Measurements from ENCODE around the gene ZNHIT6.
"Not testable (repeated sequence)": the region's sequence is repeated elsewhere in the genome, so short reads cannot be mapped to it uniquely, and the experiment has no call there.

Gene ZNHIT6

DNA sequence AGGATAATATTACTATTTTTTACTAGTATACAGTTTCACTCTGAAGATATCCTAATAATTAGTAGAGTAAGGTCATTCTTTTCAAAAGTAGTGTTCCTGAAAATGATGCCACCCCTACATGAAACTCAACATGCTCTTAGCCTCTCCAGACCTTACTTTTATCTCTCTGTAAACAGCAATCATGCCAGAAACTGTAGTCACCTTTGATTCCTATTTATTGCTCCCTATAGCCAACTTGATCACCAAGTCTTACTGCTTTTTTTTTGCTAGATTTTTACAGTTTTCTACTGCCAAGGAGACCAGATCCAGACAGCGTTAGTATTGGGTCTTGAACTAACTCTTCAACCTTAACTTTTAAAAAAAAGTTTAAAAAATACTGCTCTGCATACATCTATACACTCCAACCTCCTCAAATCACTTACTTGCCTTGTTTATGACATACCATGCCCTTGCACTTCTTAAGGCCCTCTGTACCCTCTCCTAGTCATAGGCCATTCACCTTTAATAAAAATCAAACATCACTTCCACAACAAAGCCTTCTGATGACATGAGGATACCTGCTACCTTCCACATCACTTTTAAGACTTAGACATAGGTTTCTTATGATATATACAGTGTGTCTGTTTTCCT is 36.1 kb downstream of the ZNHIT6 start:
- DNase-seq (ENCODE audit: low spot score) (no peak), FAIRE-seq (no peak)

DNA sequence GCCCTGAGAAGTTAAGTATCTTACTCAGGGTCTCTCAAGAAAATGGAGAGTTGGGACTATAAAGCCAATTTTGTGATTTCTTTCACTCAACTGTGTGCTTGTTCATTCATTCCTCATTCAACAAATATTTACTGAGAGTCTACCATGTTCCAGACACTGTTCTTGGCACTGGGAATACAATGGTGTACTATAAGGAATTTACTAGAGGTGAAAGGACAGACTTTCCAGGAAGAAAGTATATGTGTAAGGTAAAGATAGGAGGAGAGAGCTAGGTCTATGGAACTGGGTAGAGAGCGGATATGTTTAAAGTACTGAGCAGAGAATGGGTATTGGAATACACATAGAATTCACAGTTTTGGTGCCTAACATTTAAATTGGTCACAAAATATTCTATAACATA is 42.3 kb downstream of the ZNHIT6 start:
- no peak for FAIRE-seq
- no peak for DNase-seq (ENCODE audit: low spot score)

DNA sequence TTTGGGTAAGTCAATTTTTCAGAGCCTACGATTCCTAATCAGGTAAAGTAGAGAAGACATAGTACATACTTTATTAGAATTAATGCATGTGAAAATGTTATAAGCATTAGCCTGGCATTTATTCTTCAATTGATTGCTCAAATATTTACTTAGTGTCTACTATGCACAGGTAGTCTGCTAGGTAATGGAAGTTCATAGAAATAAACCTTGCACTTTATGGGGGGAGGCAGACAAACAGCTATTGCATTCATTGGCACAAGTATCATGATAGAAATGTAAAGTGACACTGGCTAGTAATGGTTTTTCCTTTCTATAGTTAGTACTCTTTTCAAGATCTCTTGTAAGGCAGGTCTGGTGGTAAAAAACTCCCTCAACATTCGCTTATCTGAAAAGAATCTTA is 44.9 kb downstream of the ZNHIT6 start:
- DNase-seq (ENCODE audit: low spot score), result no peak
- FAIRE-seq, result no peak

DNA sequence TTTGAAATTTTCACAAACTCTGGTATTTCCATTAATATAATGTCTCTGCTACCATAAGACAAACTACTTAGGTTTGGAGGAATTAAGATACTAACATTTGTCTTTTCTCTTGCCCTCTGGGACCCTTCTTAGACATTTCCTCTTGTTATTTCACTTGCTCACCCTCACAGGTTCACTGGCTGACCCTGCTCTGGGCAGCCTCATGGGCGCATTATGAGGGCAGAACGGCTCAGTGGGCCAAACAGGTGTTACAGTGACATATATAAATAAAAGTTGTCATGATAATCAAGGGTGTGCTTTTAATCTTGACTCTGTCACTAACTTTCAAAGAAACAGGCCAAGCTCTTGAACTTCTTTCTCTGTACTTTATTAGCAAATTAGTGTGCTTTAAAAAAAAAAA is 46.5 kb downstream of the ZNHIT6 start:
- FAIRE-seq (no peak), DNase-seq (ENCODE audit: low spot score) (no peak)

DNA sequence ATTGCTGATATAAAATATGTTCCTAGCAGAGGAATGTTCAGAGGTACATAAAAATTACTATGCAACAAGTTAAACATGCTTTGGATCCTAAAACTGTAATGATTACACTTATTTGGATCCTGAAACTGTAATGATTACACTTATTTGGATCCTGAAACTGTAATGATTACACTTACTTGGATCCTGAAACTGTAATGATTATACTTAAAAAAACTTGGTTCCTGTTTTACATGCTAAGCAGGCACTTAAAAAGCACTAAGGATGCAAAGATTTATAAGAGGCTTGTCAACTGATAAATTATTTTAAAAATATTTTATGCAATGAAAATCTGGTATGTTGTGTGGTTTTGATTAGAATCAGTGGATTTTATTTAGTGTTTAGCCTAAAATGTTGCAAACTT is 47.7 kb downstream of the ZNHIT6 start:
- DNase-seq (ENCODE audit: low spot score), result no peak
- FAIRE-seq, result peak; percentile 52

DNA sequence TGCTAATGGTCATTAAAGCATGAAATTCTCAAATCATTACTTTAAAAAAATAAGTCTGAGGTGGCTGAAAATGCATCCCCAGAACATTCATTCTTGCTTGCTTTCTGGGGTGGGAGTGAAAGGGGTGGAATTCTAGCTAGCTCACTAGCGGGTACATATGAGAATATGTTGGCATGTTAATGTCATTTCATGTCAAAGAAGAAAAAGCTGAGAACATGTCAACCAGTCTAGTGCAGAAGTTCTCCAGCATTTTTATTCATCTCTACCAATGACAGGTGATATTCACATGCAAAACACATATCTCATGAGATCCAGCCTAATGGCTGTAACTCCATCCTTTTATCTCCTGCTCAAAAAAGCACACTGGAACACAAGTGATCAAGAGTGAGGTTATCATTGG is 49.1 kb downstream of the ZNHIT6 start:
- DNase-seq (ENCODE audit: low spot score), result no peak
- FAIRE-seq, result no peak

DNA sequence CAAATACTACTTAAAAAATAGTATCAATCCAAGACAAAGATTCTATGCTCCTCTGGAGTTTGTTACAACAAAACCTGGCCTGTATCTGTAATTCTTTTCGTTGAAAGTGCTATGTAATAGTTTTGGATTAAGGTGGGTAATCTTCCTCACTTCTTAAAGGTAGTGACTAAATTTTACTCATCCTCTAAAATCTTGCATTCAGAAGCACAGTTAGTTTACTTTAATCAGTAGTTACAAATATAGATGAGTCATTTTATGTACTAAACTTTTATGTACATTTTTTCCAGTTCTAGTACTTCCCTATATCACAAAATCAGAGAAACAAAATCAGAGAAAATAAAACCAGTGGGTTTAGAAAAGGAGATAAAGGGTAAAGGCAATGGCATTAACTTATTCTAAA is 51.3 kb downstream of the ZNHIT6 start:
- no peak for DNase-seq (ENCODE audit: low spot score)
- FAIRE-seq, result no peak

DNA sequence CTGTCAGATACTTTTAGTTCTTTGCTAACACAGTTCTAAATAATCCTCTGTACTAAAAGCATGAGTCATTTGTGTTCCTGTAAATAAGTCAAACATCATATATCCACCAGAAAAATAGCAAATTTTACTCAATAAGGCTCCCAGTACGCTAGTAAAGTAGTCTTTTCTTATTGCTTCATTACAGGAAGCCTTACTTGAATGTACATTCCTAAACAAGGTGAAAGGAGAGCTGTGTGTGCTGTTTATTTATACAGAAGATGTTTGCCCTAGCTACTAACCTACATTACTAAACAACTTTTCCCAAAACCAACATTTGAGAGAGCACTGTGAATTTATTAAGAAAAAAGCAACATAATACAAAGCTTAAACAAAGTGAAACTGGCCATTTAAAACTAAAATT is 52.0 kb downstream of the ZNHIT6 start:
- FAIRE-seq (no peak), DNase-seq (ENCODE audit: low spot score) (no peak)

DNA sequence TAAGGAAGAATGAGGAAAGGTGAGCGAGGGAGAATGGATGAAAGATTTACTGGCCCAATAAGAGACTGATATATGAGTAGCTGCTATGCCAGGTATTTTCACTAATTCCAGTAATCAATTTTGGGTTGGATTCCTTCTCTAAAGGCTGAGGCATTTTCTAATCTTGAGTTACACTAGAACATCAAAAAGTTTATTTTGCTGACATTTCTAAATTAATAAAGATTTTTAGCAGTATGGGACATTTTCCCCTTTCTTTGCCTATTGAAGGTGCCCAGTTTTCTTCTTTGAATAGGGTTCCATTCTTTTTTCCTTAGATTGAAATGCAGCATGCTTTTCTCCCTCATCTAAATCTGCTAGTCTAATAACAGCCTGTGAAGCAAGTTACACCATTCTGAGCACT is 52.9 kb downstream of the ZNHIT6 start:
- DNase-seq (ENCODE audit: low spot score), result no peak
- FAIRE-seq, result no peak

DNA sequence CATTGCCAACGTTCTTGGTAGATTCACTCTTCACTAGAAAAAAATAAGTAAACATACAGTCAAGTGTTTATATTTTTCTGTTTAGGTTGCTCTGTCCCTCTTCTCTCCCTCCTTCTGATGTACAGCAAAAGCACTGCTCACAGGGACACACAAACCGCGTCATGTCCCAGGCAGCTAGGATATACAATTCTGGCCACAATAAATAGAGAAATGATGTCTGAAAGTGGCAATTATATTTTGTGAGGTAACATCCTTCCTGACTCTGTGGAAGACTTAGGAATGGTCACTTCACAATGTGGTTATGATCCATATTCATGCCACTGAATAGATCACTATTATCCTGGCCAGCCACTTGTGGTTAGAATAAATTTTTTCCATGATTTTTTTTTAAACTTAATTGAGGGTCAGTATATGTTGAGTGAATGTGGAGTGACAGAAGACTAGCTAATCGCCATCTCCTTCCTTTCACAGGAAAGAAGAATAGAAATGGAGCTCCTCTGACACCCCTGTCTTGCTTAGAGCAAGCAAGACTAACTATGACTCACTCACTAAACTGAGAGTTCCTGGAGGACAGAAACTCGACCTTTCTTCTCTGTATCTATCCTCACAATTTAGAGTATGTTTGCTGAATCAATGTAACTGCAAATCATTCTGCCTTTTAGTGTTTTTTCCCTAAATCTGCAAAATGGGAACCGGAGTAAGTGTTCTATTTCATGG is 54.0 kb downstream of the ZNHIT6 start:
- peak; percentile 67 for FAIRE-seq

DNA sequence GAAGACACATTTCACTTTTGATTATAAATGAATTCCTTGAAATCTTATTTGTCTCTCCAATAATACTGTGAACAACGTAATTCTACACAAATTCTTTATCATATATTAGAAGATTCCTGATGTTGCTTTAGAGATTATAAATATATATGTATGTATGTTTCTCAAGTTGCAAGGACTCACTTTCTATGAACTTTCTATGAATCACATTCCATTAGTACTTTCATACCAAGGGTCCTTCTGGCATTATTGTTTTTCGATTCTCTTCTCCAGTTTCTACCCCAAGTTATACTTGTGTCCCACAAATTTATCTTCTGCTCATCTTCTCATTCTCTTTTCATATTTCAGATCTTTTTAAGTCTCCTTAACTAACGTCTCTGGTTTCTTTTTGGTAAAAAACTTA is 55.9 kb downstream of the ZNHIT6 start:
- DNase-seq (ENCODE audit: low spot score), result no peak
- FAIRE-seq, result no peak

More for the DNA sequence above, 54.0 kb downstream of the ZNHIT6 start:
- no peak for DNase-seq (ENCODE audit: low spot score)

DNA sequence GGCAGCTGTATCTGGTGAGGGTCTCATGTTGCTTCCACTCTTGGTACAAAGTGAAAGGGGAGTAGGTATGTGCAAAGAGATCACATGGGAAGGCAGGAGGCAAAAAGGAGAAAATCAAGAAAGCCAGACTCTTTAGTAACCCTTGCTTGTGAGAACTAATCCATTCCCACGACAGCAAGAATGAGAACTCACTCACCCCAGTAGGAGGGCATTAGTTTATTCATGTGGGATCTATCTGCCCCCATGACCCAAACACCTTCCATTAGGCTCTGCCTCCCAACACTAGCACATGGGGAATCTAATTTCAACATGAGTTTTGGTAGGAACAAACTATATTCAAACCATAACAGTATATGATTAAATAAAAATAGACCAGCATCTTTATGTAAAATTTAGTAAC is 57.6 kb downstream of the ZNHIT6 start:
- no peak for FAIRE-seq
- DNase-seq (ENCODE audit: low spot score), result no peak

DNA sequence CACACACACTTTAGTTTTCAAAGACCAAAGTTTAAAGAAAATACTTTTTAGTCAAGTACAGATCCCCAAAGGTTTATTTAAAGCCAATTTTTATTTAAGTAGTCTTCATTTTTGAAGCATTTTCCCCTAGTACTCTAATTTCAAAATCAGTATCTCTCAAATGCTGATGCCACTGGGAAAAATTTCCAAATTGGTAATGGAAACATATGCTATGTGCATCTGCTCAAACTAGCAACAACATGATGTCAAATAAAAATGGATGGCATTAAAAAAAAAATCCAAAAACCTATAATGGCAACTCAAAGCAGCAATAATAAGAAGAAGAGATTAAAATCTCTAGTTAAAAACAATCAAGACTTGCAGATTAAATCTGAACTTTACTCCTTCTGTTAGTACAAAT is 58.6 kb downstream of the ZNHIT6 start:
- FAIRE-seq (no peak), DNase-seq (ENCODE audit: low spot score) (no peak)

DNA sequence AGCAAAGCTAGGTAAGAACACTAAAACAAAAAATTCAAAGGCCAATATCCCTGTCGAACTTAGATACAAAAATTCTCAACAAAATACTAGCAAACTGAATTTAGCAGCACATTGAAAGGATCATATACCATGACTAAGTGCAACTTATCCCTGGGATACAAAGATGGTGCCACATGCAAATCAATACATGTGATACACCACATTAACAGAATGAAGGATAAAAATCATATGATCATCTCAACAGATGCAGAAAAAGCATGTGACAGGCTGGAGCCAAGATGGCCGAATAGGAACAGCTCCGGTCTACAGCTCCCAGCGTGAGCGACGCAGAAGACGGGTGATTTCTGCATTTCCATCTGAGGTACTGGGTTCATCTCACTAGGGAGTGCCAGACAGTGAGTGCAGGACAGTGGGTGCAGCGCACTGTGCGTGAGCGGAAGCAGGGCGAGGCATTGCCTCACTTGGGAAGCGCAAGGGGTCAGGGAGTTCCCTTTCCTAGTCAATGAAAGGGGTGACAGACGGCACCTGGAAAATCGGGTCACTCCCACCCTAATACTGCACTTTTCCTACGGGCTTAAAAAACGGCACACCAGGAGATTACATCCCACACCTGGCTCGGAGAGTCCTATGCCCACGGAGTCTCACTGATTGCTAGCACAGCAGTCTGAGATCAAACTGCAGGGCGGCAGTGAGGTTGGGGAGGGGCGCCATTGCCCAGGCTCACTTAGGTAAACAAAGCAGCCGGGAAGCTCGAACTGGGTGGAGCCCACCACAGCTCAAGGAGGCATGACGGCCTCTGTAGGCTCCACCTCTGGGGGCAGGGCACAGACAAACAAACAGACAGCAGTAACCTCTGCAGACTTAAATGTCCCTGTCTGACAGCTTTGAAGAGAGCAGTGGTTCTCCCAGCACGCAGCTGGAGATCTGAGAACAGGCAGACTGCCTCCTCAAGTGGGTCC is 66.4 kb downstream of the ZNHIT6 start:
- DNase-seq (ENCODE audit: low spot score); FAIRE-seq: not testable (repeated sequence)

DNA sequence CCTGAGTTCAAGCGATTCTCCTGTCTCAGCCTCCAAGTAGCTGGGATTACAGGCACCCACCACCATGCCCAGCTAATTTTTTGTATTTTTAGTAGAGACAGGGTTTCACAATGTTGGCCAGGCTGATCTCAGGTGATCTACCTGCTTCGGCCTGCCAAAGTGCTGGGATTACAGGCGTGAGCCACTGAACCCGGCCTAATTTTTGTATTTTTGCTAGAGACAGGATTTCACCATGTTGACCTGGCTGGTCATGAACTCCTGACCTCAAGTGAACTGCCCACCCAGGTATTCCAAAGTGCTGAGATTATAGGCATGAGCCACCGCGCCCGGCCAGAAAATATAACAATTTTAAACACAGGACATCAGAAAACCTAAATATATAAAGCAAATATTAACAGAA is 68.3 kb downstream of the ZNHIT6 start:
- DNase-seq (ENCODE audit: low spot score); FAIRE-seq: not testable (repeated sequence)

DNA sequence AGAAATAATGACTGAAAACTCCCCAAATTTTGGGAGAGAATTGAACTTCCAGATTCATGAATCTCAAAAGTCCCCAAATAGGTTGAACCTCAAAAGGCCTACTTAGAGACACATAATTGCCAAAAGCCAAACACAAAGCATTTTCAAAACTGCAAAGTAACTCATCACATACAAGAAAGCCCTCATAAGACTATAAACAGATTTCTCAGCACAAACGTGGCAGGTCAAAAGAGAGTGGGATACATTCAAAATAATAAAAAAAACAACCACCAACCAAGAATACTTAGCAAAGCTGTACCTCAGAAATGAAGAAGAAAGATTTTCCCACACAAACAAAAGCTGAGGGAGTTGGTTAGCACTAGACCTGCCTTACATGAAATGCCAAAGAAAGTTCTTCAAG is 69.8 kb downstream of the ZNHIT6 start:
- FAIRE-seq (no peak), DNase-seq (ENCODE audit: low spot score) (no peak)

DNA sequence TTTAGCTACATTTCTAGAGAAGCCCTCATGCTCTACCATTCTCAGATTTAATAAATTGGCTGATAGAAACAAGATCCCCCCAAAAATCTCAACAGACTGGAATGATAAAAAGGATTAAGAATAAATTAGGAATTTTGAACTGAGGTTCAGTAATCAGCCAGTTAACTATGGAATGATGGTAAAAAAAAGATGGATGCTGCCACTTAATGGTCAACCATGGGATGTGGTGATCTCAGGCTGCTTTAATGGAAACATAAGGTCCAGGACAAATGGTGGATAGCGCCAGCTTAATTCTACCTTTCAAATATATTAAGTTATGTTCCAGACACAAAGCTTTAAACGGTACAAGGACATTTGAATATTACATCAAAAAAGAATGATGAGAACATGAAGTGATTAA is 77.7 kb downstream of the ZNHIT6 start:
- FAIRE-seq, result no peak
- no peak for DNase-seq (ENCODE audit: low spot score)

DNA sequence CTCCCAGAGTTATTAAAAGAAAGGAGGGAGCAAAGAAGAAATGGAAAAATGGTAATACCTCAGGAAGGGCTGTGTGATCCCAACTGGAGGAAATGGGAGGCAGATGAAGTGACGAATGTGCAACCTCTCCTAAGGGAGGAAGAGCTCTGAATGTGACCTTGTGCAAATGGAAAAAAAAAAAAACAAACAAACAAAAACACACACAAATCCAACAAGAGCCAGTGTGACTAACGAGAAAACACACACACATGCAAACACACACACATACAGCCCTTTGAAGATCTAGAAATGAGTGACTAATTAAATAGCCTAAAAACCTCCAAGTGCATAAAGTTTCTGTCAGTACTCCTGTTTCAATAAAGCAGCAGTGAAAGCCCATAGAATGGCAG is 78.7 kb downstream of the ZNHIT6 start:
- peak; percentile 30 for FAIRE-seq
- DNase-seq (ENCODE audit: low spot score), result peak; percentile 29

DNA sequence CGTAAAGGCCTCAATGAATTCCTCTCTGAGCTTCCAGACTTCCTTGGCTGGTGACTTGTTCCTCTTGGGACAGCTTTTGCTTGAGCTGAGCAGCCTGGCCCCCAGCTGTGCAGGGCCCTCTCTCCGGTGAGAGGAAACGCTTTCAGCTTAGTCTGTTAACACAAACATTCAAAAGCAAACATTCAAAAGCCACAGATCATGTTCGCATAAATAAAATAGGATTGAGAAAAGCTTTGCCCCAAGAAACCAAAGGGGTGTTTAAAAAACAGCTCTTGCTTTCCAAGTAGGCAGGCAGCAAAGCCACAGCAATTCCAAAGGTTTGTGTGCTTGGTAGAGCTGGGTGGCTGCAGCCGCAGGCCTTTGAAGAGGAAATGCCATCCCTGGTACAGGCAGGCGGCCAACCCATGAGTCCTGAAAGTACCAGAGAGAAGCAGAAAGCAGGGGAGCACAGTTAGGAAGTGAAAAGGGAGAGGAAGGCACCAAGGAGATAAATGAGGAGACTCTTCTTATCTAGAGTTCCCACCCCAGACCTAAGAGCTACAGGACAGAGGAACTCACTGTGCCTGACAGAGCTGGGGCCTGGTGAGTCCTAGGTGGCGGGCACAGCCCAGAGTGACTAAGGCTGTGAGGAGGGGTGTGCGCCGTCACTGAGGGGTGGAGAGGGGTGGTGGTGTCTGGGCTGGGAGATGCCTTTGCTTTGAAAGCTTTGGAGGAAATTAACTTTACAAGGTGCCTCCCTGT is 79.3 kb downstream of the ZNHIT6 start:
- DNase-seq (ENCODE audit: low spot score), result peak; percentile 82
- peak; percentile 83 for FAIRE-seq

DNA sequence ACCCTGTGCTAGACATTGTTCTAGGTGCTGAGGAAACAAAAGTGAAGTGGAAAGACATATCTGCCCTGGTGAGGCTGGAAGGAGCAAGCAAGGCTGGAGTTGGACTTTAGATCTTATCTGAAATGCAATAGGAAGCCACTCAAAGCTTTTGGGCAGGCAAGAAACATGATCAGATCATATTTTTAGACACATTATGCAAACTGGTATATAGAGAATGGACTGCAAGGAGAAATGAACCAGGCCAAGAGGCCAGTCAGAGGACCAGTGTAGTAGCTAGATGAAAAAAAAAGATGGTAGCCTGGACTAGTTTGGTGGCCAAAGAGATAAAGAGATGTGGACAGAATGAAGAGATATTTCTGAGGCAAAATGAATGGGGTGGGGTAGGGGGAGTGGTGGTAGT is 81.4 kb downstream of the ZNHIT6 start:
- DNase-seq (ENCODE audit: low spot score), result no peak
- no peak for FAIRE-seq

DNA sequence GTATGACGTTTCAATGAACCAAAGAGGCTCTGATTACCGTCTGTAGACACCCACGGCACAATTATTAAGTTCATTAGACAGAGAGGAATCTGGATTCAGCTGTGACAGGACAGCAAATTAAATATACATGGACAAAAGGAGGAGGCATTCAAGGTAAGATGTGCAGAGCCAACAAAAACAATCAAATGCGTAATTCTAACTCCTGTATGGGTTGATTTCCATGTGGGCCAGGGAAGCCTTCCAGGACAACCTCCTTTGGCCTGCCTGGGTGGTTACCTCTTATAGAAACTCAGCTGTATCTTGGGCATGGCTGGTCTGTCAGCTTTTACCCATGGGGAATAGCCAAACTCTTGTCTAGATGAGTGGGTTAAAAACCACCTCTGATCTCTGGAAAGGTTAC is 83.9 kb downstream of the ZNHIT6 start:
- DNase-seq (ENCODE audit: low spot score), result no peak
- FAIRE-seq, result no peak
